Cortex of kidney (tissue), 1 donor: ENCODE results near the gene CREB3L2.
"Not testable (repeated sequence)": the region's sequence is repeated elsewhere in the genome, so short reads cannot be mapped to it uniquely, and the experiment has no call there.

Experiments used
- DNase-seq: peaks from one replicate; lab custom pipeline; 2025; lab: John Stamatoyannopoulos, UW

The CREB3L2 gene

GRCh38 chr7:138001529-138002095, at the start of gene CREB3L2:
Gene CREB3L2, minus strand, starts transcription at chr7:138002086. Its CDS starts 381 bp downstream, at chr7:138001705.
- DNase-seq: no peak

GRCh38 chr7:138049505-138050116, 47.7 kb upstream of the CREB3L2 start:
- no peak for DNase-seq

GRCh38 chr7:138047907-138048306, 46.0 kb upstream of the CREB3L2 start:
- no peak for DNase-seq

- DNase-seq: no peak
Observed at GRCh38 chr7:138044897-138045296, 43.0 kb upstream of the CREB3L2 start.

- DNase-seq: not testable (repeated sequence)
Observed at GRCh38 chr7:138040063-138040462, 38.2 kb upstream of the CREB3L2 start.

GRCh38 chr7:138036135-138036534, 34.2 kb upstream of the CREB3L2 start:
- DNase-seq: no peak

GRCh38 chr7:138033241-138033640, 31.4 kb upstream of the CREB3L2 start:
- DNase-seq: no peak

GRCh38 chr7:138032770-138033169, 30.9 kb upstream of the CREB3L2 start:
- no peak for DNase-seq

GRCh38 chr7:138032186-138032585, 30.3 kb upstream of the CREB3L2 start:
- DNase-seq: no peak

- DNase-seq: no peak
Observed at GRCh38 chr7:138030679-138031351, 28.9 kb upstream of the CREB3L2 start.

- DNase-seq: no peak
Observed at GRCh38 chr7:138029941-138030340, 28.1 kb upstream of the CREB3L2 start.

- DNase-seq: no peak
Observed at GRCh38 chr7:138029126-138029525, 27.2 kb upstream of the CREB3L2 start.

- DNase-seq: no peak
Observed at GRCh38 chr7:138027100-138027499, 25.2 kb upstream of the CREB3L2 start.

GRCh38 chr7:138025215-138026186, 23.6 kb upstream of the CREB3L2 start:
- no peak for DNase-seq

- DNase-seq: no peak
Observed at GRCh38 chr7:138024765-138025164, 22.9 kb upstream of the CREB3L2 start.

- DNase-seq: no peak
Observed at GRCh38 chr7:138024343-138024691, 22.4 kb upstream of the CREB3L2 start.

- DNase-seq: no peak
Observed at GRCh38 chr7:138023618-138024342, 21.9 kb upstream of the CREB3L2 start.

GRCh38 chr7:138021889-138022288, 20.0 kb upstream of the CREB3L2 start:
- DNase-seq: no peak

- DNase-seq: no peak
Observed at GRCh38 chr7:138017992-138018391, 16.1 kb upstream of the CREB3L2 start.

- no peak for DNase-seq
Observed at GRCh38 chr7:138015096-138015495, 13.2 kb upstream of the CREB3L2 start.

- DNase-seq: no peak
Observed at GRCh38 chr7:138014686-138015085, 12.8 kb upstream of the CREB3L2 start.

GRCh38 chr7:138014201-138014600, 12.3 kb upstream of the CREB3L2 start:
- DNase-seq: not testable (repeated sequence)
